Lower leg skin (tissue), 4 donors: ENCODE data around the gene PCDHGB6. TPM values are rescaled to one million over a fixed set of nuclear protein-coding genes. Genes with fewer than 3 reads are reported as not detected.
A peak's percentile ranks its signal among the peaks of the same experiment; 100 is the strongest.
"Not testable (repeated sequence)": the region's sequence is repeated elsewhere in the genome, so short reads cannot be mapped to it uniquely, and the experiment has no call there.

Experiments used
- DNase-seq, 2 donors: peaks; one replicate each; pipeline ENCODE4 v3.0.0-alpha.2; 2019; ENCODE audit warnings: low spot score in 2 of 2
- H3K4me3 ChIP-seq: fragments of 200-600 bp; sonication (generic); 2 replicates; pipeline ENCODE4 v1.5.1; 2017; ENCODE audit warnings: mild to moderate bottlenecking, low read depth; ENCODE audit not compliant: poor library complexity, severe bottlenecking
- CTCF ChIP-seq, 3 donors: fragments of 450-650 bp; IDR thresholded peaks; one replicate each; pipeline ENCODE4 v1.5.1; 2016; ENCODE audit warnings: antibody characterized with exemption in 3 of 3, mild to moderate bottlenecking in 3 of 3, moderate library complexity in 2 of 3
- POLR2A ChIP-seq, 2 donors: fragments of 450-650 bp; IDR thresholded peaks; one replicate each; pipeline ENCODE4 v1.6.1; 2016 to 2017; ENCODE audit warnings: antibody characterized with exemption in 2 of 2, mild to moderate bottlenecking in 1 of 2, moderate library complexity in 1 of 2
- WGBS, 2 donors: methylation state at CpG; one replicate each; pipeline ENCODE4 v1.1.5; 2018; 5-methylcytosine and 5-hydroxymethylcytosine counted together
- intact Hi-C: fragments of 100-400 bp; cut with DNase I; formaldehyde crosslinking; loops from one replicate; pipeline ENCODE4 v1.15.0; 2023; ENCODE audit warnings: low total_unique reads
- total RNA-seq, 4 donors: library from RNA; depleted of rRNA; stranded (reverse); fragments of >200 nt; gene quantifications; one replicate each; pipeline ENCODE4 v1.1.0, GENCODE V29; 2016

PCDHGB6 gene
- total RNA-seq, 4 donors from 2014 or later, result 4.4 to 7.4 (median 6.6) TPM

GRCh38 chr5:141366016-141366896 lies 41.6 kb upstream of the PCDHGB6 start:
- no peak for TF ChIP-seq POLR2A (IDR thresholded peaks at IDR 0.05)
- no peak for TF ChIP-seq CTCF (IDR thresholded peaks at IDR 0.05)
- intact Hi-C loops, result no loop called here
- H3K4me3 ChIP-seq, result no peak overlapping the region
- no peak for DNase-seq
- 24 to 44% methylated on average over 31 to 44 of the region's 46 CpGs for WGBS, 2 donors

- WGBS, 2 donors, result 18 to 23% methylated on average over 32 of the region's 32 CpGs
- TF ChIP-seq POLR2A (IDR thresholded peaks at IDR 0.05), result no peak
- TF ChIP-seq CTCF (IDR thresholded peaks at IDR 0.05), result no peak
- DNase-seq, result no peak
- H3K4me3 ChIP-seq, result no peak within 1 kb of the TSS
- intact Hi-C loops, result no loop called here
These were observed 37.6 kb upstream of the PCDHGB6 start, which contains the start of gene PCDHGB3 for GRCh38 chr5:141369994-141370848. Gene PCDHGB3, plus strand, starts transcription at chr5:141370242. Its CDS starts 153 bp downstream, at chr5:141370395.

- intact Hi-C loops, result no loop called here
- no peak for TF ChIP-seq CTCF (IDR thresholded peaks at IDR 0.05)
- TF ChIP-seq POLR2A (IDR thresholded peaks at IDR 0.05), result no peak
- H3K4me3 ChIP-seq, result no peak overlapping the region
- no peak for DNase-seq
- 40 to 41% methylated on average over 35 to 55 of the region's 69 CpGs for WGBS, 2 donors
These were observed 36.0 kb upstream of the PCDHGB6 start for GRCh38 chr5:141371572-141372475.

- intact Hi-C loops, result no loop called here
- DNase-seq, result no peak
- WGBS, 2 donors, result 22 to 23% methylated on average over 27 of the region's 27 CpGs
- no peak for TF ChIP-seq CTCF (IDR thresholded peaks at IDR 0.05)
- no peak for TF ChIP-seq POLR2A (IDR thresholded peaks at IDR 0.05)
- no peak within 1 kb of the TSS for H3K4me3 ChIP-seq
These were observed 34.0 kb upstream of the PCDHGB6 start, which contains the start of gene PCDHGA6 for GRCh38 chr5:141373673-141374317. Gene PCDHGA6, plus strand, starts transcription at chr5:141373891. Its CDS starts 193 bp downstream, at chr5:141374084.

- no peak overlapping the region for H3K4me3 ChIP-seq
- TF ChIP-seq POLR2A (IDR thresholded peaks at IDR 0.05) (no peak), CTCF (IDR thresholded peaks at IDR 0.05) (no peak)
- WGBS, 2 donors, result 55 to 60% methylated on average over 14 of the region's 14 CpGs
- DNase-seq, result no peak
- intact Hi-C loops, result no loop called here
These were observed 33.2 kb upstream of the PCDHGB6 start for GRCh38 chr5:141374627-141375026.

- peak in 1 of 2 donors; percentile 53 for DNase-seq
- WGBS, 2 donors, result 32 to 50% methylated on average over 10 to 22 of the region's 48 CpGs
- H3K4me3 ChIP-seq, intact Hi-C loops: not testable (repeated sequence)
These were observed 32.2 kb upstream of the PCDHGB6 start for GRCh38 chr5:141375444-141376155.
